Spleen (tissue), 7 donors: ENCODE measurements around the gene TOR1B.

Source experiments
- POLR2A ChIP-seq, 3 donors: fragments of 450-650 bp; IDR thresholded peaks; one replicate each; pipeline ENCODE4 v1.5.1; 2017; ENCODE audit warnings: antibody characterized with exemption in 3 of 3, mild to moderate bottlenecking in 1 of 3
- POLR2AphosphoS5 ChIP-seq, 3 donors: sonication (generic); formaldehyde crosslinking; IDR thresholded peaks; one replicate each; pipeline ENCODE4 v1.5.1; 2017; ENCODE audit warnings: antibody characterized with exemption in 3 of 3
- TF ChIP-seq, protein P1 (sequence below), 11 experiments: fragments of 200-600 bp in 7 of 11; fragments of 450-650 bp in 4 of 11; sonication (generic) in 4 of 11; IDR thresholded peaks in 8 of 11; conservative IDR thresholded peaks in 3 of 11; 1 replicate in 7 of 11; 2 replicates in 4 of 11; pipeline versions ENCODE4 v1.4.0 to v1.8.0; 2016 to 2021; ENCODE audit warnings: antibody characterized with exemption in 11 of 11, inconsistent platforms in 4 of 11, mild to moderate bottlenecking in 1 of 11
- donor health status: DM: no; HTN: no; CAD: no; lungs with moderate emphysema.
- donor health status: DM: no; HTN: no; CAD: no.
- donor health status: DM: no; HTN: no; CAD: no.

GRCh38 chr9:129841071-129841470 lies 38.1 kb downstream of the TOR1B start:
- TF ChIP-seq, protein P1, sequence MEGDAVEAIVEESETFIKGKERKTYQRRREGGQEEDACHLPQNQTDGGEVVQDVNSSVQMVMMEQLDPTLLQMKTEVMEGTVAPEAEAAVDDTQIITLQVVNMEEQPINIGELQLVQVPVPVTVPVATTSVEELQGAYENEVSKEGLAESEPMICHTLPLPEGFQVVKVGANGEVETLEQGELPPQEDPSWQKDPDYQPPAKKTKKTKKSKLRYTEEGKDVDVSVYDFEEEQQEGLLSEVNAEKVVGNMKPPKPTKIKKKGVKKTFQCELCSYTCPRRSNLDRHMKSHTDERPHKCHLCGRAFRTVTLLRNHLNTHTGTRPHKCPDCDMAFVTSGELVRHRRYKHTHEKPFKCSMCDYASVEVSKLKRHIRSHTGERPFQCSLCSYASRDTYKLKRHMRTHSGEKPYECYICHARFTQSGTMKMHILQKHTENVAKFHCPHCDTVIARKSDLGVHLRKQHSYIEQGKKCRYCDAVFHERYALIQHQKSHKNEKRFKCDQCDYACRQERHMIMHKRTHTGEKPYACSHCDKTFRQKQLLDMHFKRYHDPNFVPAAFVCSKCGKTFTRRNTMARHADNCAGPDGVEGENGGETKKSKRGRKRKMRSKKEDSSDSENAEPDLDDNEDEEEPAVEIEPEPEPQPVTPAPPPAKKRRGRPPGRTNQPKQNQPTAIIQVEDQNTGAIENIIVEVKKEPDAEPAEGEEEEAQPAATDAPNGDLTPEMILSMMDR (IDR thresholded peaks at IDR 0.05 in 8 of 11, conservative IDR thresholded peaks at IDR 0.05 in 3 of 11) = no peak
- TF ChIP-seq POLR2A (IDR thresholded peaks at IDR 0.05) (no peak), POLR2AphosphoS5 (IDR thresholded peaks at IDR 0.05) (no peak)
